ENCODE data around the gene CLEC2A.

- TF ChIP-seq CTCF (conservative IDR thresholded peaks at IDR 0.05; ENCODE audit: low read depth in 2 of 2) (no peak), EZH2 (IDR thresholded peaks at IDR 0.05; ENCODE audit: low read depth, unreplicated experiment) (no peak), REST (IDR thresholded peaks at IDR 0.05; ENCODE audit: unreplicated experiment) (no peak), POLR2AphosphoS5 (IDR thresholded peaks at IDR 0.05; ENCODE audit: low read depth) (no peak), ZNF331 (CRISPR knock-in tag; IDR thresholded peaks at IDR 0.05; ENCODE audit: low read depth) (no peak), NANOG (IDR thresholded peaks at IDR 0.05; ENCODE audit: borderline replicate concordance) (no peak), EZH2phosphoT487 (IDR thresholded peaks at IDR 0.05; ENCODE audit: unreplicated experiment) (no peak)
These were observed 43.4 kb downstream of the CLEC2A start for GRCh38 chr12:9888665-9889273.
